ENCODE measurements around the gene NACA2.
"Not testable (repeated sequence)": the region's sequence is repeated elsewhere in the genome, so short reads cannot be mapped to it uniquely, and the experiment has no call there.

Gene NACA2

GRCh38 chr17:61599608-61600007 lies 8.6 kb upstream of the NACA2 start:
- no peak for DNase-seq (ENCODE audit: low read depth)

GRCh38 chr17:61598014-61598413 lies 7.0 kb upstream of the NACA2 start:
- DNase-seq (ENCODE audit: low read depth): no peak

GRCh38 chr17:61597607-61598006 lies 6.6 kb upstream of the NACA2 start:
- DNase-seq (ENCODE audit: low read depth): no peak

- DNase-seq (ENCODE audit: low read depth): no peak
Measured at GRCh38 chr17:61595418-61596186, 4.6 kb upstream of the NACA2 start.

GRCh38 chr17:61594294-61594825 lies 3.3 kb upstream of the NACA2 start:
- DNase-seq (ENCODE audit: low read depth): no peak

GRCh38 chr17:61593426-61593825 lies 2.4 kb upstream of the NACA2 start:
- no peak for DNase-seq (ENCODE audit: low read depth)

- DNase-seq (ENCODE audit: low read depth): no peak
Measured at GRCh38 chr17:61591930-61592329, 911 bp upstream of the NACA2 start.

GRCh38 chr17:61589990-61590389 lies 1.0 kb downstream of the NACA2 start:
- DNase-seq (ENCODE audit: low read depth): no peak

GRCh38 chr17:61587807-61588660 lies 3.0 kb downstream of the NACA2 start:
- no peak for DNase-seq (ENCODE audit: low read depth)

- DNase-seq (ENCODE audit: low read depth): no peak
Measured at GRCh38 chr17:61587242-61587641, 3.8 kb downstream of the NACA2 start.

GRCh38 chr17:61586622-61587021 lies 4.4 kb downstream of the NACA2 start:
- not testable (repeated sequence) for DNase-seq (ENCODE audit: low read depth)

GRCh38 chr17:61586031-61586566 lies 4.9 kb downstream of the NACA2 start:
- DNase-seq (ENCODE audit: low read depth): no peak

GRCh38 chr17:61584866-61585265 lies 6.2 kb downstream of the NACA2 start:
- DNase-seq (ENCODE audit: low read depth): no peak

GRCh38 chr17:61584266-61584665 lies 6.8 kb downstream of the NACA2 start:
- DNase-seq (ENCODE audit: low read depth): no peak

- no peak for DNase-seq (ENCODE audit: low read depth)
Measured at GRCh38 chr17:61583660-61584264, 7.3 kb downstream of the NACA2 start.

- peak; percentile 37 for DNase-seq (ENCODE audit: low read depth)
Measured at GRCh38 chr17:61583242-61583641, 7.8 kb downstream of the NACA2 start.

GRCh38 chr17:61582593-61582992 lies 8.4 kb downstream of the NACA2 start:
- DNase-seq (ENCODE audit: low read depth): no peak

- no peak for DNase-seq (ENCODE audit: low read depth)
Measured at GRCh38 chr17:61581611-61582349, 9.2 kb downstream of the NACA2 start.

- DNase-seq (ENCODE audit: low read depth): no peak
Measured at GRCh38 chr17:61580502-61580901, 10.5 kb downstream of the NACA2 start.

GRCh38 chr17:61579961-61580360 lies 11.1 kb downstream of the NACA2 start:
- DNase-seq (ENCODE audit: low read depth): no peak

GRCh38 chr17:61579347-61579746 lies 11.7 kb downstream of the NACA2 start:
- no peak for DNase-seq (ENCODE audit: low read depth)

GRCh38 chr17:61578645-61579044 lies 12.4 kb downstream of the NACA2 start:
- DNase-seq (ENCODE audit: low read depth): no peak

Measured in fibroblast of the conjunctiva (primary cell).